Stimulated activated CD4-positive, alpha-beta T cell treated with anti-CD3 and anti-CD28 coated beads, Interleukin-2, amount 100 ng/mL, for 48 hours (primary cell): ENCODE measurements around the gene TP63.

ENCODE experiments used
- DNase-seq, 2 donors: peaks; one replicate each; pipeline ENCODE4 v3.0.0-alpha.2; 2020

TP63 gene

DNA sequence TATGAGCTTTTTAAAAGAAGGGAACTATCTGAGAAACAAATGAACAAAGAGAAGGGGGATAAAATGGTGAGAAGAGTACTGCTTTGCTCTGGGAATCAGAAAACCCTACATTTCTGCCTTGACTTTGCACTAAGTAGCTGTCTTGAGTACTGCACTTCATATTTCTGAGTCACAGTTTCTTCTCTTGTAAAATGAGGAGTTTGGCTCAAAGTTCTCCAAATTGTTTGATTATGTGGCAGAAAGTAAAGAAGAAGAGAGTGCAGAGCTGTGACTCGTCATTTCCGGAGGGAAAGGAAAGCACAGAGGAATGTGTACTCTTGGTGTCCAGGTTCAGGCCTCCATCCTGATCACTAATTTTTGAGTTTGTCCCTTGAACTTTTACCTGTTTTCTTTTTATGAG is 54.7 kb downstream of the TP63 start:
- DNase-seq: no peak

DNA sequence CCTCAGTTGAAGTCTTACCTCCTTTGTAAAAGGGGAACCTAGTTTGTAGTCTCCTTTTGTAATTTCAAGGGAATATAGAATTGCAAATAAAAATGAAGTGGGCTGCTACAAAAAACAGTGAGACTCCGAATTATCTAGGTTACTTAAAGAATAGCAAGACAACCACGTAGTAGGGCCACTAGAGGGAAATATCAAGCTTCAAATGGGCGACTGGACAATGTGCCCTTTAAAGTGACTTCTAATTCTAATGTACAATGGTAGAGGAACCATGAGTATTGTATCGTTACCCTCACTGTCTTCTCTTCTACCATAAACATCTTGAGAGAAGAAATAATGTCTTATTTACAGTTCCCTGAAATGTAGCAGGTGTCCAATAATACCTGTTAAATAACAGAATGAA is 56.3 kb downstream of the TP63 start:
- DNase-seq: no peak

DNA sequence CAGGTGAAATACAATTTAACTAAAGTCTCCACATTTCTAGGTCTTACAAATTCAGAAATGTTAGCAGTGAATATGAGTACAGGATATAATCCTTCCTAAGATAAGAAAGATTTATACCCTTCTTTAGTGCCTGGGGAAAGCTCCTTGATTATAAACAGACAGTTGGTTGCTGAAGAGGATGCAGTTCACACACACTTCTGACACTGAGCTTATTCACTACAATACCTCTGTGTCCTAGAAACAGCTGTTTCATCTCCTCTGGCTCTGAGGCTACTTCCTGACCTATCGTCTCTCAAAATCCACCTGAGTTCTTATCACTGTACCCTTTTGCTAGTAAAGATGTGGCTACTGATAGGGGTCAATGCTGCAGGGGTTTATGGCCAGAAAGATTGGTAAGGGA is 57.1 kb downstream of the TP63 start:
- DNase-seq: no peak

DNA sequence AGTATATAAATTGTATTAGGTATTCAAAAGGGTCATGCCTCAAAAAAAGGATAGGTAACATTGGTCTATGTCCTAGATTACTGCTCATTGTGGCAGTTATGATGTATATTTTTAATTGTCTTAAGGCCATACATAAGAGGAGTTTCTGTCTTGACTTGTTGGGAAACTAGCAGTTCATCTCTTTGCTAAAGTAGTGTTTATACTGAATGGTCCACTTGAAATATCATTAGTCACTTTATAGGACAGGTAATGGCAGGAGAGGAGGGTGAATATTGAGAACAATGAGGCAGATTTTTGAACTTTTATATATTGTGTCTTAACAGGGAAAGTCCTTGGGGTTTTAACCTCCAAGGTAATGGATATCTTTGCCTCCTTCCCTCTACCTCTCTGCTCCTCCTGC is 58.4 kb downstream of the TP63 start:
- DNase-seq: no peak

DNA sequence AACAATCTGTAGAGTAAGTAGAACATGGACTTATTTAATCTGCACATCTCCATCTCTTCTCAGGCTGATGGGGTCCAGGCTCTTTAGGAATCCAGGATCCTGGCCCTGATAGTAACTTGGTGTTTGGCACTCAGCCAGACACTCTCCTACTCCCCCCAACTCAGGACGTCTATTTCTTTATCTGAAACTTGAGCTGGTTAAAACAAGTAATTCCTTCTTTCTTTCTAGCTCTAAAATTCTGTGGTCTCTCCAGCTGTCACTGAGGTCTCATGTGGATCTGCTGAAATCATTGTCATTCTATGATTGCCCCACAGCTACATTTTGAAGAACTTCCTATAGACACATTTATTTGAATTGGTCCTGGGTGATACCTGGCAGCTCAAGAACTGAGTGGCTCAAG is 59.0 kb downstream of the TP63 start:
- DNase-seq: no peak

DNA sequence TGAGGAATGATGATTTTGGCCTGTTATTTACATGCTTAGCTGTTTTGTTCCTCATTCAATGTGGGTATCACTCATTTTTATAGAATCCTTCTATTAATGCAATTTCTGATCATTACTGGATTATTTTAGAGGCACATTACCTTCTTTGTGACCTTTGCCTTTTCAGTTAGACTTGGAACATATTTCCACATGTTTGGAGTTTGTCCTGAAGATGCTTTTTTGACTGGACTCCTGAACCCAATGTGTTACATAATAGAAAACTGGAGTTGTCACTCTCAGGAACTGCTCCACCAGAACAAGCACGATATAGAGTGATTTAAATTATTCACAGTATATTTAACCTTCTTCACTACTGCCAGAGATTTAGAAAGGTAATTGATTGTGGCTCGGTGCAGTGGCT is 59.5 kb downstream of the TP63 start:
- DNase-seq: no peak

DNA sequence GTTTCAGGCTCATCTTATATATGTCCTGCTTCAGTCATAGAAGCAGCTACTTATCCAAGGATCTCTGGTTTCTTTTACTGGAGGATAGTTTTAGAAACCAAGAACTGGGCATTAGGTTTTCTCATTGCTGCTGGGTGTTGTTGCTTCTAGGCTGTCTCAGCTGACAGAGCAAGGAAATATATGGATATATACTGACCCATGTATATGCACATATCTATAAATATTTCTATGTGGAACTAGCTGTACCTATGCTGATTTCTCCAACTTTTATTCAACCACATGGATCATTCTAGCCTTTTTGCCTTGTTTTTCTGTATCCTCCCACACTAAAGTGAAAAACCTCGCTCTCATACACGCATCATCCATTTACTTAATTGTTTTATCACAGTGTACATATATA is 64.2 kb downstream of the TP63 start:
- no peak for DNase-seq

DNA sequence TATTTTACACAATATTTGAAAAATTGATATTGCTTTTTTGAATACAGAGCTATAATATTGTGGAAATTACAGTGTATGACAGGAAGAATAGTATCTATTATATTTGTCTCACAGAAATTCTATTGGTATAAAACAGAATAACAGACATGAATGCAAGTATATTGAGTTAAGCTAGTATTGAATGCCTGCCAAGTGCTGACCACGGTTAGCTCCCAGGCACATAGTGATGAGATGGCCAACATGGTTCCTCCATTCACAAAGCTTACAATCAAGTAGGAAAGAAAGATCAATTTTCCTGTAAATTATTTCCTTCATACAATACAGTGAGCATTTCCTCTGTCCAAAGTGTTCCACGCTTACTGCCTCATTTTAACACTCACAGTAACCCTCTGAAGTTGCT is 67.6 kb downstream of the TP63 start:
- DNase-seq: no peak

DNA sequence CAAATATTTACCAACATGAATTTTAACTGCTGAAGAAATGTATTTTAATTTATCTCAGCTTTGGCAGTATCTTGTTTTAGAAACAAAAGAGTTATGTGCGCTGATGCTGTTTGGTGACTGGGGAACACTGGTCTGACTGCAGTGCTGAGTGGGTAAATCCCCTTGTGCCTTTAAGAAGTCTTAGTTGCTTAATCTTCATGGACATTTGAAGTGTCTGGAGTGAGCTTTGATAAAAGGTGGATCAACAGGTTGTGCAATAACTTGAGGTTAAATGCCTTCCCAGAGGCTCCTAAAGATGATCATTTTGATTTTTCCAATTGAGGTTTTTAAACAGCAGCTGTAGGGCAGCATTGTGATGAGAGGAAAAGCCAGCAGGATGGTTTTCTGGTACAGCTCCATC is 68.7 kb downstream of the TP63 start:
- no peak for DNase-seq

DNA sequence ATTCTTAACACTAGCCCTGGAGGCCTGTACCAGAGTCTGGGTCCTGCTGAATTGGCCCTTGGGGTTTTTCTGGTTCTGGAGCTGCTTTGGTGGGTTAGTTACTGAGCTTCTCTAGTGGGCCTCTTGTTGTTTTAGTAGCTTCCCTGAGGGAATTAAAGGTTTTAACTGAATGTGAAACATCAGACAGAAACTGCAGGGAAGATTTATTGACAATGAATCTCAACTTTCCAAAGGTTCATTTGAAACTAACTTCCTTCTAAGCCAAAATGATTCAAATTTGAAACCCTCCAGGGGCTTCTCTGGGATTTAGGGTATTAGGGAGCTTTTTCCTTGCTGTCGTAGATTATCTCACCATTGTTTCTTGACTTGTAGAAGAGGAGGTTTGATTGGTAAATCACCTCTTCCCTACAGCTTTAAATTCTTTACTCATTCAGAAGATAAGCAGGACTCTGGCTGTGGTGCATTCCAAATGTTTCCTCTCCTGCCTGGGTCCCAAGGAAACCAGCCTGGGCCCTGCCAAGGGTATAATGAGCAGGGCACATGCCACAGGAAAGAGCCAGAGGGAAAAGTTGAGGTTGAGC is 71.0 kb downstream of the TP63 start:
- no peak for DNase-seq

DNA sequence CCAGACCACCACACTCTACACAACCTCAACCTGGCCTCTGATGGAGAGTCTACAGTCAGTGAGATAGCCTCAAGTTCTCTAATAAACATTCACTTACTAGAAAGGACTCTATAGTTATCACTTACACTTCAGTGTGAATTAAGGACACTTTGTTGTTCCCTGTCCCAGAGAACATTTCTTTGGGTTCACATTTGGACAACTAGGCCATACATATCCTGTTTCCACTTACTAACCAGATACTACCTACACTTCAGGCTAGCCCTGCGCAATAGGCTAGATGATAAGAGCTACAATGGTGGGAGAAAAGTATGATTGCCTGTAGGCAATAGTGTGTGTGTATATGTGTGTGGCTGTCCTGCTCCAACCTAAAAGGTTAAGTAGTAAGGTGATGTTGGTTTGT is 72.7 kb downstream of the TP63 start:
- DNase-seq: no peak

DNA sequence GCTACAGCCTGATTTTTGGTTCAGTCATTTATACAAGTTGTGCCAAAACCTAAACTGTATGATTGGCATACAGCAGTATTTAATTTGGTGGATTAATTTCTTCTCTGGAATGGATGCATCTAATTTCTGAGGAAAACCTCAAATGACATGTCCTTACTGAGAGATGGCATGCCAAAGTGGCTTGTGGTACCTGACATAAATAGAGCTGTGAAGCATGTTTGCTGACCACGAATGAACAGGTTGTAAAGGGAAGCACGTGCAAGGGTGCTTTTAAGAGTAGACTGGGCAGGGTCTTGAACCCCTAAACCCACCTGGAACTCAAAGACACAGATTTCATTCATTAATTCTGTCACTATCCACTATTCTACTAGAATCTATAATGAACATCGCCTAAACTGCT is 77.2 kb downstream of the TP63 start:
- DNase-seq: no peak

DNA sequence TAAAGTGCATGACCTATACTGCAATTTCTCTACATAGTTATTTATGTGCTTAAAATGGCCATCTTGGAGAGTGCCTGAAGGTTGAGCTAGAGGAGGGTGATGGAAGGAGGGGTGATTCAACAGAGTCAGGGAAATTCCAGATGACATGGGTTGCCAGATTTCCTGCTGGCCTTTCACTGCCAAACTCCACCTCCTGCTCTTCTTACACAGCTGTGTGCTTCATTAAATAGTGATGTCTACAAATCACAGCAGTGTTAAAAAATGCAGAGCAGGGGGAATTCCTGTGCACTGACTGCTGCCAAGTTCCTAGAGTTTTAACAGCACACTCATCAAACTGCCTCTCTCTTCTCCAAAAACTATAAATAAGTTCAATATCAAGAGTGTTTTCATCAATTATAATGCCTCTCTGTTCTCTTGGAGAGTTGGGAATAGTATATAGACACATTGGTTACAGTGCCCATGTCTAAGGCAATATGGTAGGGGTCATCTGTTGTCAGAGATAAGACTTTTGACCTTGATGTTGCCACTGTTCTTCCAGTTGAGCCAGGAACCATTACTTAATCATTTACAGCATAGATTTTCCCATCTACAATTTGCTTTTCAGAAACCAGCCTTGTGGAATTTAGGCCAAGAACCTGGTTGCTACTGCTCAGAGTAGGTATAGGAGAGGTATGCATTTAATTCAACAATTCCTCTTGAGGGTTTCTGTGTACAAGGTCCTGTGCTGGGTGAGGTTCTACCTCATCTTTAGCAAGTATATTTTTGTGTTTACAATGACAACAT is 79.6 kb downstream of the TP63 start:
- no peak for DNase-seq

DNA sequence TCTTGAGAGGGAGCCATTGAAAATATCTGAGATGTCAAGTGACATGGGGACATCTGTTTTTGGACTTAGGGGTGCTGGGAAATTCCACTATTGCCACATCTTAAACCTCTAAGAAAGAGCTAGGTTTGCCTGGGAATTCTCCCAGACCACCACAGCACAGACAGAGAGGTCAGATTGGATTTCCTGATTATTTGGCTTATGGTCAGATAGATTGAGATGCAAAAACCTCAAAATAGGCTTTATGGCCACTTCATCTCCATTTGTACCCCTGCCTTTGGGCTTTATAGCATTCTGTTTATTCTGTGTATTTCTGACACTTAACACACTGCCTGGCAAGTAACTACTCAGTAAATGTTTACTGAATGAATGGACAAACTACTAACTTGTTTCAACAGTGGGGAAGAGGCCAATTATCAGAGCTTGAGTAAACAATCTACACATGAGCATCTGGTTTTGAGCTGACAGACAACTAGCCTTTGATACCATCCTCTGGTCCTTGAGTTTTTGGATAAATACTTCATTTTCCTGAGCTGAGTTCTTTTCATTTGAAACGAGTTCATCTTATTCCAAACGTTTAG is 81.8 kb downstream of the TP63 start:
- no peak for DNase-seq

DNA sequence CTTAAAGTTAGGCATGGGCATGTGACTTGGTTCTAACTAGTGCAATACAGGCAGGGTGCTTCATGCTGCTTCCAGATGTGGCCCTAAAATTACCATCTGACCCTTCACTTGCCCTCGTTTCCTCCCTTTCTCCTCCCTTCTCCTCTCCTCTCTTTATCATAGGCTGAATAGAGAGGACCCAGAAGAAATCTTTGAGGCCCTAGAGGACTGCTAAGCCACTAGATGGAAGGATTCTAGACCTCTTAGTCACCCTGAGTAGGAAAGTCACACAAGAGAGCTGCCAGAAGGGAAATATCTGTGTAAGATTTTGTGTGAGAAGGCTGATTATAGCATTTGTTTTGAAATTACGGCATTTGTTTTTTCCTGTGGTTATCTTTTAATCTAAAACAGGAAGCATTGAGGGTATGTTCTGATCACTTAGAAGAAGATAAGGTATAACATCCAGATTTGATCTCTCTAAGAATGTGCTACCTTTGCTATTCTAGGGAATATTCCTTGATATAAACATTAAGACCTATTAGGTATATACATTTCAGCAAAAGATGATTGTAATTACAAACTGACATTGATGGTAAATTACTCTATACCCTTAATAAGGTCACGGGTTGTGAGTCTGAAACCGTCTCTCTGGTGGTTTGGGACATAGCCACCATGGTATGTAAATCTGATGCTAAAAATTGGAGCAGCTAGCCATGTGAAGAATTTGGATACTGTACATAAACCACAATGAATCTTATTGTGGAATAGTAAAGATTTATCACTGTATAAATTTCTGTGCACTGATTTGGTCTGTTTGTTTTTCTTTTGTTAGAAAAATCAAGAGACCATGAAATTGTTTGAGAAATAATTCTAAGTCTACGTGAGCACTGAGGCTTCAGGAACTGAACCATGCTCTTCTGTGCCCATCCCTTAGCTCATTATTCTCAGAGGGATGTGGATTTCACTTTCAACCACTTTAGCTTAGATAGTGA is 84.1 kb downstream of the TP63 start:
- DNase-seq: no peak

DNA sequence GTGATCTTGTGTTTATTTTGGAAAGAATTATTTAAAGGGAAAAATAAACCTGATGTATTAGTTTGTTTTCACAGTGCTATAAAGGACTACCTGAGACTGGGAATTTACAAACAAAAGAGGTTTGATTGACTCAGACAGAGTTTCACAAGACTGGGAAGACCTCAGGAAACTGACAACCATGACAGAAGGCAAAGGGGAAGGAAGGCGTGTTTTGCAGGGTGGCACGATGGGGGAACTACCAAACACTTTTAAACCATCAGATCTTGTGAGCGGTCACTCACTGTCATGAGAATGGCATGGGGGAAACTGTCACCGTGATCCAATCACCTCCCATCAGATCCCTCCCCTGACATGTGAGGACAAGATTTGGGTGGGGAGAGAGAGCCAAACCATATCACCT is 87.0 kb downstream of the TP63 start:
- no peak for DNase-seq

DNA sequence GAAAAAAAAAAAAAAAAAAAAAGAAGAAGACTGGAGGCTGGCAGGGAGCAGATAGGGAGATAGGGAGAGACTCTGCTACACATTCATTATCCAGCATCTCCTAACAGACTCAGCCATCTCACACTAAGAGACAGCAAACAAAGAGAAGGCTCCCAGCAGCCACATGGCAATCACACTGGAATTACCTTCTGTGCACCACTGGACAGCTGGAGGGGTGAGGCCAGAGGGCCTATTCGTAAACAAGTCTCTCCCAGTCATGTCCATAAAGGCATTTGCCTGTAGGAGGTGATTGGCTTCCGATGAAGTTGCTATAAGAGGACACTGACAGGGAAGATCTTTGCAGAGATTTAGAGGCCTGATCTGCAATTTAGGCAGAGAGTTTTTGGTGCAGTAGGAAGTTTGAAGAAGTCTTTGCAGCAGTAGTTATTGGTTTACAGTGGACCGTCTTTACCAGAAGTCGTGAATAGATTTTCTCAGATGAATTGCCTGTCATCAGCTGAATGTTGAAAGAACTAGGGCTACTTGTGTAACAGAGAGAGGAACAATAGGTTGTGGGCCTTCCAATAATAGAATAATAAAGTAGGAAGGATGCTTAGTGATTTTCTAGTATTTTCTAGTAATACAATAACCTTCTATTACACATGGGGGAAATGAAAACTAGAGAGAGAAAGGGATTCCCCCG is 89.7 kb downstream of the TP63 start:
- no peak for DNase-seq

DNA sequence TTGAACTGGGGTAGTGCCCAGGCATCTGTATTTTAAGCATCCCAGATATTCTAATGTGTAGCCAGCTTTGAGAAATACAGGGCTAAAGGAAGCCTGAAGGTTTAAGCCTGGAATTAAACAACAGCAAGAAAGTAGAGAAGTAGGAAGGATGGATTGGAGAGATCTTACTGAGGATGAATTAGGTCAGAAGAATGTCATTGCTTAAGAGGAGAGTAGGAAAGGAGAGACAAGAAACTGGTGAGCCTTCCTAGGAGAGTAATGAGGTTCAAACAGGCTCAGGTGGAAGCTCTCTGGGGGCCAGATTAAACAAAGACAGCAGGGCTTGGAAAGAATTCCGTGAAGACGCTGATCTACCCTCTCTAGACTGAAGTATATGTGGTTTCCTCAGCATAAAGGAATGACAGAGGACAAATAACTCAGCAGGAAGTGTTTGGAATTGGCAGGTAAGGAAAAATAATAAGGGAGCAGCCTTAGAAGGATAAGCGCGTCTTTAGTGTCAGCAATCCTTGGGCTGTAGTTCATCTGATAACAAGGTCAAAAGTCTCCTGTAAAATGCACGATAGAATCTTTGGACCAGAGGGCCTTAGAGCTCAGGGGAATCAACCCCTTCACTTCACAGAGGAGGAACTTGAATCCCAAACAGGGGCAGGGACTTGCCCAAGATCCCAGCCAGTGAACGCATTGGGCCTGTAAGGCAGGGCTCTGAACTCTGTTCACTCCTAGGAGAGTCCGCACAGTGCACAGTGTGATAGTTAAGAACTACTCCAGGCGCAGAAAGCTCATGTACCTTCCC is 90.9 kb downstream of the TP63 start:
- no peak for DNase-seq

DNA sequence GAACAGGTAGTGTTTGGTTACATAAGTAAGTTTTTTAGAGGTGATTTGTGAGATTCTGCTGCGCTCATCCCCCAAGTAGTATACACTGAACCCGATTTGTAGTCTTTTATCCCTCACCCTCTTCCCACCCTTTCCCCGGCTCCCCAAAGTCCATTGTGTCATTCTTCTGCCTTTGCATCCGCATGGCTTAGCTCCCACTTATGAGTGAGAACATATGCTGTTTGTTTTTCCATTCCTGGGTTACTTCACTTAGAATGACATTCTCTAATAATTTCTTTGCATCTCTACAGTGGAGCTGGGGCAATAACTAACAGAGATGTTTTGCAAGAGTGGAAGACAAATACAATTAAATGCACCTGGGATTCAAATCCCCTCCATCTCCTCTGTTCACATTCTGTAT is 93.2 kb downstream of the TP63 start:
- no peak for DNase-seq

DNA sequence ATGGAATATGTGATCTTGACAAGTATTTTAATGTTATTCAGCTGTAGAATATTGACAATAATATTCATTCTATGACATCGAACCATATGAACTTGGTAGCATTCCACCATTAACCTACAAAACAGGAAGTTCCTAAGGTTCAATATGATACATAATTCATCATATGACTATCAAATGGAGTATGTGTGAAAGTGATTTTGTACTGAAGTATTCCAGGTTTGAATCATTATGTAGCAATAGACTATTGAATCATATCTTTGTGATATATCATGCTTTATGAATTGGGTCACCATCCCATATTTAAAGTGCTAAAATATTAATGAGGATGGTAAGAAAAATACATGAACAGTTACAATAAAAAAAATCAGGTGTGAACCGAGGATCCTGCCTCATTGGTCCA is 95.1 kb downstream of the TP63 start:
- no peak for DNase-seq

DNA sequence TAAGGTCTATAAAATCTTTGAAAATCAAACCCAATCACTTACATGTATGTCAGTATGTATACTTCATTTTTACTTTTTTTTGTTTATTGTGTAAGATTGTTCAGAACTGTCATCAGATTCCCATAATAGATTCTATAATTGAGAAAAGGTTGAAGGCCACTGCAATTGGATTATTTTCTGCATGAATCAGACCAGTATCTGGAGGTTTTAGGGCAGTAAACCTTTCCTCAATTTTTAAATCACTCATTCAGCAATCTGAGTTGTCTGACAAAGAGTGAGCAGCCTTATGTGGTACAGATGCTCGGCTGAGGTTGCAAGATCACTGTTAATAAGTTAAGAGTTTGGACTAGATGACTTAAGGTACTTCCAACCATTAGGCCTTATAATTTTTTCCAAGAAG is 96.0 kb downstream of the TP63 start:
- no peak for DNase-seq

DNA sequence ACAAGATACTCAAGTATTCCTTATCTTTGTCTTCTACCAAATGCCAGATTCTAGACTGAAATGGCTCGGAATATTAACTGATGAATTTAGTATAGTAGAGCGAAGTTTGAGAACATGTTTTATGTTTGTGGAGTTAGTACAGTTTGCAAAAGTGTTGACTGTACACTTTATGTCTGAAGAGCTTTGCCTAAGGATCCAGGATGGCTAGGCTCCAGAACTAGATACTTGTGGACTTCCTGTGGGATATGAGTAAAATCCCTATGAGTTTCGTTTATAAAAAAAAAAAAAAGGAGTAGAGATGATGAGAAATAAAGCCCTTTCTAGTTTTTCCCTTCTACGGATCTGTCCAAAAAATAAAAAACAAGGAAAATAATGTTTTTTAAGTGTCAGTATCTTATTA is 96.7 kb downstream of the TP63 start:
- no peak for DNase-seq
